Measurements from ENCODE around the gene RLF.

DNA sequence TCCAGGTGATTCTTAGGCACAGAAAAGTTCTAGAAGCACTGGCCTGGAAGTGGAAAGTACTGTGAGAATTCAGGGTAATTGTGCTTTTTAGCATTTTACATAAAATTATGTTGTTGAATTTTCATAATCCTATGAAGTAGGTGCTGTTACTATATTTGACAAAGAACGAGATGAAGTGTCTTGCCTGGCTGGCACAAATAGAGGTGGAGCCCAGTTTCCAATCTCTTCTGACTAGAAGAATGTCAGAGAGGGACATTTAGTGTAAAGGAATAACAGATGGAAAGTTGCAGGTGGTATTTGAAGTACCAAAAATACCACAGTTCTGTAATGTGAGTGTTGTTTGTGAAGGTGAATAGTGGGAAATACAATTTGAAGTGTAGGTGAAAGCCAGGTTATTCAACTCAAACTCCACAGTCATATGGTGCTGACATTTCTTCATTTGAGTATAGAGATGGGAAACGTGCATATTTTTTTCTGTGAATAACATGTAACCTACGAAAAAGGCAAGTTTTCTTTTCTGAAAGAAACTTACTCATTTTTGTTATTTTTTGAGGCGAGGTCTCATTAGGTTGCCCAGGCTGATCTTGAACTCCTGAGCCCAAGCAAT, 83.1 kb downstream of the RLF start:
- TF ChIP-seq, protein P1, sequence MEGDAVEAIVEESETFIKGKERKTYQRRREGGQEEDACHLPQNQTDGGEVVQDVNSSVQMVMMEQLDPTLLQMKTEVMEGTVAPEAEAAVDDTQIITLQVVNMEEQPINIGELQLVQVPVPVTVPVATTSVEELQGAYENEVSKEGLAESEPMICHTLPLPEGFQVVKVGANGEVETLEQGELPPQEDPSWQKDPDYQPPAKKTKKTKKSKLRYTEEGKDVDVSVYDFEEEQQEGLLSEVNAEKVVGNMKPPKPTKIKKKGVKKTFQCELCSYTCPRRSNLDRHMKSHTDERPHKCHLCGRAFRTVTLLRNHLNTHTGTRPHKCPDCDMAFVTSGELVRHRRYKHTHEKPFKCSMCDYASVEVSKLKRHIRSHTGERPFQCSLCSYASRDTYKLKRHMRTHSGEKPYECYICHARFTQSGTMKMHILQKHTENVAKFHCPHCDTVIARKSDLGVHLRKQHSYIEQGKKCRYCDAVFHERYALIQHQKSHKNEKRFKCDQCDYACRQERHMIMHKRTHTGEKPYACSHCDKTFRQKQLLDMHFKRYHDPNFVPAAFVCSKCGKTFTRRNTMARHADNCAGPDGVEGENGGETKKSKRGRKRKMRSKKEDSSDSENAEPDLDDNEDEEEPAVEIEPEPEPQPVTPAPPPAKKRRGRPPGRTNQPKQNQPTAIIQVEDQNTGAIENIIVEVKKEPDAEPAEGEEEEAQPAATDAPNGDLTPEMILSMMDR (conservative IDR thresholded peaks at IDR 0.05) = no peak
- TF ChIP-seq EZH2 (IDR thresholded peaks at IDR 0.05; ENCODE audit: low read depth) = no peak

All from PC-9 (cell line).